Thyroid gland (tissue), 4 donors: Measurements from ENCODE around the gene DHRS1. TPM values are rescaled to one million over a fixed set of nuclear protein-coding genes. Genes with fewer than 3 reads are reported as not detected.

Experiments used
- DNase-seq, 2 donors: peaks; one replicate each; pipeline ENCODE4 v3.0.0-alpha.2; 2019
- H3K27ac ChIP-seq, 3 donors: fragments of 200-600 bp; sonication (generic); 1 replicate in 2 of 3; 2 replicates in 1 of 3; pipeline ENCODE4 v1.5.1; 2016 to 2019; ENCODE audit warnings: mild to moderate bottlenecking in 1 of 3, moderate library complexity in 1 of 3
- H3K27me3 ChIP-seq: fragments of 200-600 bp; sonication (generic); one replicate; pipeline ENCODE4 v1.5.1; 2019
- H3K36me3 ChIP-seq, 2 donors: fragments of 200-600 bp; sonication (generic); one replicate each; pipeline ENCODE4 v1.5.1; 2016 to 2019
- H3K4me1 ChIP-seq, 2 donors: fragments of 200-600 bp; sonication (generic); one replicate each; pipeline ENCODE4 v1.5.1; 2017 to 2019
- H3K4me3 ChIP-seq, 3 donors: fragments of 200-600 bp; sonication (generic); replicated peaks in 1 of 3; 1 replicate in 2 of 3; 2 replicates in 1 of 3; pipeline ENCODE4 v1.5.1; 2016; ENCODE audit warnings: mild to moderate bottlenecking in 1 of 3
- H3K9me3 ChIP-seq: fragments of 200-600 bp; sonication (generic); one replicate; pipeline ENCODE4 v1.5.1; 2017
- CTCF ChIP-seq, 6 experiments: fragments of 200-600 bp in 3 of 6; fragments of 450-650 bp in 3 of 6; sonication (generic) in 3 of 6; IDR thresholded peaks; one replicate each; pipeline ENCODE4 v1.5.1; 2016 to 2019; ENCODE audit warnings: antibody characterized with exemption in 6 of 6, mild to moderate bottlenecking in 2 of 6, inconsistent platforms in 1 of 6, moderate library complexity in 1 of 6
- POLR2A ChIP-seq, 2 donors: fragments of 450-650 bp; IDR thresholded peaks; one replicate each; pipeline ENCODE4 v1.6.1; 2017; ENCODE audit warnings: antibody characterized with exemption in 2 of 2, mild to moderate bottlenecking in 2 of 2, moderate library complexity in 1 of 2
- WGBS, 2 donors: methylation state at CpG; one replicate each; pipeline ENCODE4 v1.1.5; 2017; 5-methylcytosine and 5-hydroxymethylcytosine counted together
- intact Hi-C: fragments of 100-400 bp; cut with DNase I; formaldehyde crosslinking; loops from one replicate; pipeline ENCODE4 v1.15.1; 2023
- total RNA-seq, 4 donors: library from RNA; depleted of rRNA; stranded (reverse); fragments of >200 nt; gene quantifications; one replicate each; pipeline ENCODE4 v1.2.3, GENCODE V29; 2016

The DHRS1 gene
- total RNA-seq, 4 donors from 2014 or later = 35.2 to 59.3 (median 38.3) TPM

- intact Hi-C loops = no loop called here
- Histone ChIP-seq H3K4me3 (no peak overlapping the region), H3K4me1 (no peaks in the 10 kb centered on the region), H3K9me3 (no peaks in the 10 kb centered on the region), H3K36me3 (no peaks in the 10 kb centered on the region), H3K27ac (no peak overlapping the region), H3K27me3 (no peaks in the 10 kb centered on the region)
- DNase-seq = no peak
- TF ChIP-seq CTCF (IDR thresholded peaks at IDR 0.05) (no peak), POLR2A (IDR thresholded peaks at IDR 0.05) (no peak)
- WGBS, 2 donors = 79 to 98% methylated on average over 5 to 10 of the region's 10 CpGs
Observed at GRCh38 chr14:24322672-24323071, 23.1 kb upstream of the DHRS1 start.

DNA sequence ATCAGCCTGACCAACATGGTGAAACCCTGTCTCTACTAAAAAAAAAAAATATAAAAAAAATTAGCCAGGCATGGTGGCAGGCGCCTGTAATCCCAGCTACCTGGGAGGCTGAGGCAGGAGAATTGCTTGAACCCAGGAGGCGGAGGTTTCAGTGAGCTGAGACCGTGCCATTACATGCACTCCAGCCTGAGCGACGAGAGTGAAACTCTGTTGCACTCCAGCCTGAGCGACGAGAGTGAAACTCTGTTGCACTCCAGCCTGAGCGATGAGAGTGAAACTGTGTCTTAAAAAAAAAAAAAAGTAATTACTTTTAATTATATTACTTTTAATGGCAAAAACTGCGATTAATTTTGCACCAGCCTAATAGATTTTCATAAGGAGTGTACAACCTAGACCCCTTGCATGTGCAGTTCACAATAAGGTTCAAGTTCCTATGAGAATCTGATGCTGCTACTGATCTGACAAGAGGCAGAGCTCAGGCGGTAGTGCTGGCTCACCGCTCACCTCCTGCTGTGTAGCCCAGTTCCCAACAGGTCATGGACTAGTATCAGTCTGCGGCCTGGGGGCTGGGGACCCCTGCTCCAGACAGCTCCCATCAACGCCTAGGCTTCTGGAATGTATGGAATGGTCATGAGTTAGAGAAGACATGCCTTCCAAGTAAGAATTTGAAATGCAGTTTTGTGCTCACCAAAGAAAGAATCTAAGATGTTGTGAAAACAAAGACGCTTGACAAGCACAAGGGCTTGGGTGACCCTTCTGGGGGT, 21.8 kb upstream of the DHRS1 start:
- WGBS, 2 donors = 84% methylated on average over 14 of the region's 14 CpGs
- intact Hi-C loops = no loop called here
- no peak overlapping the region for H3K4me3 ChIP-seq
- no peak for TF ChIP-seq POLR2A (IDR thresholded peaks at IDR 0.05)
- TF ChIP-seq CTCF (IDR thresholded peaks at IDR 0.05) = no peak
- H3K27me3 ChIP-seq = no peaks in the 10 kb centered on the region
- H3K36me3 ChIP-seq = no peaks in the 10 kb centered on the region
- no peaks in the 10 kb centered on the region for H3K9me3 ChIP-seq
- H3K4me1 ChIP-seq = peaks cover 0 to 9% of the 10 kb centered on the region in 2 donors
- H3K27ac ChIP-seq = no peak overlapping the region
- DNase-seq = no peak

DNA sequence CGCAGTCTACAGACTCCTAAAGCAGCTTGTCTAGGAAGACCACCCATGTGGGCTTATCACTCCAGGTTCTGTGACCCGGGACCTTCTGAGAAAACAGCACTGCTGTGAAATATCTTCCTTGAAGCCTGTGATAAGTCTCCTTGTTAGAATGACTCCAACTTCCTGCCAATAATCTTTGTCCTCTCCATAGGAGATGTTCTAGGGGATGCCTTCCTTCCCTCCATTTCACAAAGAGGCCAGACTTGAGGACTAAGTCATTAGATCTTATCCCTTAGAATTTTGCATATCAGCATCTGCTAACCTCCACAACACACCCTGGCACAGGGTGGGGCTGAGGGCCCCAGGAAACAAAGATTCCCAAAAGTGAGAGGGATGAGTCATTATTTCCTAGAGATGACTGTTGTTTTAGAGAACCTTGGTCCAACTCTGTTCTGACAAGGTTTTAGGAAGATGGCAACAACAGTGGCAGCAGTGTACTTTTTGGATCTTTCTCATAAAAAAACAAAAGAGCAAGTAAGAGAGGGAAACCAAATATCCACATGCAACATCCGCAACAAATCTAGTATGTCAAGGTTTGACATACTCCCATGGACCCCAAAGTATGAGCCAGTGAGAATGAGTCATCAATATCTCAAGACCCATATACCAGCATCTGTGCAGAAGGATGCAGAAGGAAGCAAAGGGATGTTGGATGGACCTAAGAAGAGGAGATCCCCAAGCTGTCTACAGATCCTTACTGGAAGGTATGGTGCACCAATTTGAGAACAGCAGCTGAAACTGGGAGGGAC, 17.8 kb upstream of the DHRS1 start:
- no peaks in the 10 kb centered on the region for H3K27me3 ChIP-seq
- 96 to 99% methylated on average over 3 of the region's 3 CpGs for WGBS, 2 donors

GRCh38 chr14:24316597-24316950, 17.0 kb upstream of the DHRS1 start:
- Histone ChIP-seq H3K36me3 (no peaks in the 10 kb centered on the region), H3K27me3 (no peaks in the 10 kb centered on the region), H3K27ac (peak overlapping the region in 1 of 3 donors; percentile 49), H3K4me3 (no peak overlapping the region), H3K4me1 (peaks cover 6 to 46% of the 10 kb centered on the region in 2 donors), H3K9me3 (no peaks in the 10 kb centered on the region)
- 41 to 55% methylated on average over 14 to 18 of the region's 18 CpGs for WGBS, 2 donors
- no peak for DNase-seq
- intact Hi-C loops = no loop called here
- TF ChIP-seq CTCF (IDR thresholded peaks at IDR 0.05) = no peak
- TF ChIP-seq POLR2A (IDR thresholded peaks at IDR 0.05) = no peak

More for the DNA sequence above, 17.8 kb upstream of the DHRS1 start:
- no peak for DNase-seq
- H3K9me3 ChIP-seq = no peaks in the 10 kb centered on the region
- no peak for TF ChIP-seq POLR2A (IDR thresholded peaks at IDR 0.05)
- TF ChIP-seq CTCF (IDR thresholded peaks at IDR 0.05) = no peak
- intact Hi-C loops = no loop called here
- no peak overlapping the region for H3K27ac ChIP-seq
- H3K36me3 ChIP-seq = no peaks in the 10 kb centered on the region
- peaks cover under 1 to 39% of the 10 kb centered on the region in 2 donors for H3K4me1 ChIP-seq
- H3K4me3 ChIP-seq = no peak overlapping the region
